IPS-11a (cell line): ENCODE data around the gene CD2BP2.

Experiments
- H3K4me3 ChIP-seq: one replicate; pipeline ENCODE4 v1.5.1; 2013; ENCODE audit warnings: low read depth, low read length, control low read depth

CD2BP2 gene

GRCh38 chr16:30365200-30365599 lies 10.1 kb upstream of the CD2BP2 start:
- H3K4me3 ChIP-seq: no peak overlapping the region

- no peak overlapping the region for H3K4me3 ChIP-seq
Measured at GRCh38 chr16:30361180-30361579, 6.1 kb upstream of the CD2BP2 start.

- H3K4me3 ChIP-seq: no peak overlapping the region
Measured at GRCh38 chr16:30359871-30360170, 4.7 kb upstream of the CD2BP2 start.

GRCh38 chr16:30358990-30359870 lies 4.1 kb upstream of the CD2BP2 start:
- H3K4me3 ChIP-seq: no peak overlapping the region

- H3K4me3 ChIP-seq: no peak overlapping the region
Measured at GRCh38 chr16:30358577-30358936, 3.4 kb upstream of the CD2BP2 start.

GRCh38 chr16:30357715-30358576 lies 2.8 kb upstream of the CD2BP2 start:
- H3K4me3 ChIP-seq: no peak overlapping the region

GRCh38 chr16:30357085-30357714 lies 2.1 kb upstream of the CD2BP2 start:
- no peak overlapping the region for H3K4me3 ChIP-seq

GRCh38 chr16:30356401-30357084 lies 1.4 kb upstream of the CD2BP2 start:
- no peak overlapping the region for H3K4me3 ChIP-seq

- H3K4me3 ChIP-seq: peak overlapping the region; percentile 89
Measured at GRCh38 chr16:30355954-30356308, 823 bp upstream of the CD2BP2 start.

GRCh38 chr16:30354423-30355143 lies 525 bp downstream of the CD2BP2 start:
- H3K4me3 ChIP-seq: peak overlapping the region; percentile 89

- peak overlapping the region; percentile 89 for H3K4me3 ChIP-seq
Measured at GRCh38 chr16:30353438-30354129, 1.5 kb downstream of the CD2BP2 start.

GRCh38 chr16:30352488-30353401 lies 2.4 kb downstream of the CD2BP2 start:
- H3K4me3 ChIP-seq: no peak overlapping the region

GRCh38 chr16:30351586-30352419 lies 3.3 kb downstream of the CD2BP2 start:
- no peak overlapping the region for H3K4me3 ChIP-seq

GRCh38 chr16:30351001-30351441 lies 4.1 kb downstream of the CD2BP2 start:
- no peak overlapping the region for H3K4me3 ChIP-seq

GRCh38 chr16:30350134-30350871 lies 4.8 kb downstream of the CD2BP2 start:
- no peak overlapping the region for H3K4me3 ChIP-seq

GRCh38 chr16:30349675-30350074 lies 5.4 kb downstream of the CD2BP2 start:
- H3K4me3 ChIP-seq: no peak overlapping the region

GRCh38 chr16:30348929-30349328 lies 6.2 kb downstream of the CD2BP2 start:
- H3K4me3 ChIP-seq: no peak overlapping the region
